H1 (cell line): Measurements from ENCODE around the gene C1orf21. TPM values are rescaled to one million over a fixed set of nuclear protein-coding genes. Genes with fewer than 3 reads are reported as not detected.
A peak's percentile ranks its signal among the peaks of the same experiment; 100 is the strongest.

ENCODE experiments used
- CTCF ChIA-PET: fragments of 300-600 bp; sonication (Branson Sonifier 250); formaldehyde crosslinking; loops from one replicate; lab custom pipeline; 2021; ENCODE audit not compliant: partially characterized antibody; lab: Charles Lee
- POLR2A ChIA-PET: fragments of 300-600 bp; sonication (Branson Sonifier 250); formaldehyde crosslinking; loops from one replicate; lab custom pipeline; 2021; ENCODE audit warnings: inconsistent platforms; ENCODE audit not compliant: partially characterized antibody; lab: Charles Lee
- DNase-seq, 2 experiments: peaks; one replicate each; pipeline versions ENCODE4 v3.0.0 to v3.0.0-alpha.2; 2010 to 2022; ENCODE audit warnings: low spot score in 2 of 2, low read depth in 1 of 2, mixed read lengths in 1 of 2
- FAIRE-seq: peaks from 2 replicates; lab custom pipeline; 2011; peaks lifted over from hg19 to GRCh38; lab: Jason Lieb, UNC
- H2AFZ ChIP-seq: 2 replicates; pipeline ENCODE4 v1.8.1; 2012; ENCODE audit warnings: low read length, inconsistent platforms
- H2AK5ac ChIP-seq: 2 replicates; pipeline ENCODE4 v1.6.1; 2013; ENCODE audit warnings: low read depth, low read length
- H2BK120ac ChIP-seq: replicated peaks from 2 replicates; pipeline ENCODE3; 2013; ENCODE audit warnings: low read depth, low read length, inconsistent platforms
- H2BK12ac ChIP-seq: 2 replicates; pipeline ENCODE4 v1.6.1; 2013; ENCODE audit warnings: low read depth, low read length
- H2BK15ac ChIP-seq: 2 replicates; pipeline ENCODE4 v1.6.1; 2013; ENCODE audit warnings: low read length
- H2BK20ac ChIP-seq: 2 replicates; pipeline ENCODE4 v1.6.1; 2013; ENCODE audit warnings: low read length
- H2BK5ac ChIP-seq: 2 replicates; pipeline ENCODE4 v1.6.1; 2013; ENCODE audit warnings: low read depth, low read length
- H3K14ac ChIP-seq: 2 replicates; pipeline ENCODE4 v1.6.1; 2013; ENCODE audit warnings: inconsistent platforms; ENCODE audit not compliant: insufficient read length
- H3K18ac ChIP-seq: 2 replicates; pipeline ENCODE4 v1.6.1; 2013; ENCODE audit warnings: low read length; ENCODE audit errors: extremely low read depth
- H3K23ac ChIP-seq: 2 replicates; pipeline ENCODE4 v1.6.1; 2013; ENCODE audit warnings: inconsistent platforms; ENCODE audit not compliant: insufficient read length
- H3K23me2 ChIP-seq: 2 replicates; pipeline ENCODE4 v1.6.1; 2013; ENCODE audit warnings: low read depth, low read length
- H3K27ac ChIP-seq: 2 replicates; pipeline ENCODE4 v1.6.1; 2011; ENCODE audit warnings: low read depth, low read length, inconsistent platforms
- H3K27me3 ChIP-seq, 4 experiments: replicated peaks in 1 of 4; 1 replicate in 1 of 4; 2 replicates in 3 of 4; pipeline versions ENCODE4 v1.6.1 to v1.8.1; 2011 to 2013; ENCODE audit warnings: low read length in 3 of 4, mild to moderate bottlenecking in 3 of 4, inconsistent platforms in 2 of 4, mixed read lengths in 2 of 4, moderate library complexity in 1 of 4; ENCODE audit not compliant: control insufficient read depth in 3 of 4, insufficient read depth in 3 of 4; ENCODE audit errors: extremely low read depth in 1 of 4
- H3K36me3 ChIP-seq, 4 experiments: 2 replicates each; pipeline versions ENCODE4 v1.6.1 to v1.8.1; 2011 to 2013; ENCODE audit warnings: mild to moderate bottlenecking in 4 of 4, low read length in 3 of 4, moderate library complexity in 2 of 4, control low read depth in 1 of 4, inconsistent platforms in 1 of 4; ENCODE audit not compliant: insufficient read depth in 4 of 4, control insufficient read depth in 2 of 4
- H3K4ac ChIP-seq: replicated peaks from 2 replicates; pipeline ENCODE3; 2013; ENCODE audit warnings: low read length, low read depth, mixed read lengths, inconsistent platforms; ENCODE audit not compliant: insufficient read length
- H3K4me1 ChIP-seq, 4 experiments: replicated peaks in 1 of 4; 1 replicate in 1 of 4; 2 replicates in 3 of 4; pipeline versions ENCODE4 v1.6.1 to v1.8.1; 2011 to 2013; ENCODE audit warnings: low read length in 3 of 4, inconsistent platforms in 2 of 4, mixed read lengths in 1 of 4; ENCODE audit not compliant: insufficient read depth in 4 of 4, control insufficient read depth in 3 of 4
- H3K4me2 ChIP-seq, 2 experiments: 2 replicates each; pipeline versions ENCODE4 v1.6.1 to v1.8.1; 2011 to 2013; ENCODE audit warnings: low read depth in 2 of 2, low read length in 2 of 2, control low read depth in 1 of 2, inconsistent platforms in 1 of 2, mild to moderate bottlenecking in 1 of 2; ENCODE audit not compliant: insufficient read depth in 1 of 2
- H3K4me3 ChIP-seq, 4 experiments: fragments of 200-600, 300-600 bp in 1 of 4; sonication (generic), shearing (Covaris generic), sonication (Bioruptor Twin) in 1 of 4; 2 replicates each; pipeline versions ENCODE4 v1.5.1 to v1.8.1; 2011 to 2016; ENCODE audit warnings: low read length in 4 of 4, low read depth in 3 of 4, control low read depth in 2 of 4, inconsistent platforms in 2 of 4, mild to moderate bottlenecking in 2 of 4, mixed read lengths in 1 of 4, moderate library complexity in 1 of 4; ENCODE audit not compliant: insufficient read depth in 2 of 4; ENCODE audit errors: extremely low read depth in 1 of 4
- H3K56ac ChIP-seq: replicated peaks from 2 replicates; pipeline ENCODE3; 2013; ENCODE audit warnings: low read depth, mild to moderate bottlenecking, mixed read lengths, low read length, inconsistent platforms; ENCODE audit not compliant: insufficient read length
- H3K79me1 ChIP-seq: 2 replicates; pipeline ENCODE4 v1.6.1; 2013; ENCODE audit warnings: low read depth, low read length, control low read depth
- H3K79me2 ChIP-seq, 2 experiments: 2 replicates each; pipeline versions ENCODE4 v1.6.1 to v1.8.1; 2012 to 2013; ENCODE audit warnings: low read length in 2 of 2, mild to moderate bottlenecking in 2 of 2, inconsistent platforms in 1 of 2; ENCODE audit not compliant: insufficient read depth in 2 of 2, control insufficient read depth in 1 of 2
- H3K9ac ChIP-seq, 4 experiments: replicated peaks in 1 of 4; 1 replicate in 1 of 4; 2 replicates in 3 of 4; pipeline versions ENCODE4 v1.6.1 to v1.8.1; 2011 to 2013; ENCODE audit warnings: low read depth in 3 of 4, low read length in 3 of 4, control low read depth in 2 of 4, mild to moderate bottlenecking in 2 of 4, moderate library complexity in 2 of 4, inconsistent platforms in 1 of 4; ENCODE audit errors: extremely low read depth in 1 of 4
- H3K9me3 ChIP-seq, 2 experiments: 2 replicates each; pipeline versions ENCODE4 v1.6.1 to v1.8.1; 2012 to 2013; ENCODE audit warnings: mild to moderate bottlenecking in 2 of 2, moderate library complexity in 2 of 2, control low read depth in 1 of 2, inconsistent platforms in 1 of 2, low read depth in 1 of 2, low read length in 1 of 2, mixed read lengths in 1 of 2; ENCODE audit not compliant: insufficient read depth in 2 of 2
- H4K20me1 ChIP-seq, 2 experiments: replicated peaks in 1 of 2; 2 replicates each; pipeline versions ENCODE3 to v1.8.1; 2011 to 2013; ENCODE audit warnings: inconsistent platforms in 2 of 2, low read length in 2 of 2, mild to moderate bottlenecking in 1 of 2; ENCODE audit not compliant: insufficient read depth in 2 of 2, control insufficient read depth in 1 of 2
- H4K5ac ChIP-seq: 2 replicates; pipeline ENCODE4 v1.6.1; 2013; ENCODE audit warnings: low read length, low read depth, mixed read lengths, inconsistent platforms; ENCODE audit not compliant: insufficient read length
- H4K8ac ChIP-seq: 2 replicates; pipeline ENCODE4 v1.8.0; 2013; ENCODE audit warnings: mild to moderate bottlenecking, moderate library complexity, low read length, inconsistent platforms; ENCODE audit not compliant: insufficient read depth; ENCODE audit errors: extremely low read depth
- H4K91ac ChIP-seq: replicated peaks from 2 replicates; pipeline ENCODE3; 2013; ENCODE audit warnings: low read length, mixed read lengths, inconsistent platforms; ENCODE audit not compliant: insufficient read length
- CBX5 ChIP-seq: fragments of 300-800, 300-1000 bp; sonication (generic); IDR thresholded peaks from 2 replicates; pipeline ENCODE4 v1.7.1; 2016; ENCODE audit warnings: antibody characterized with exemption, low read length, low read depth
- NRF1 ChIP-seq: IDR thresholded peaks from 2 replicates; pipeline ENCODE4 v1.6.1; 2011; ENCODE audit warnings: mild to moderate bottlenecking, low read depth, low read length, improper control_type of control experiment
- RBBP5 ChIP-seq: IDR thresholded peaks from 2 replicates; pipeline ENCODE4 v1.7.1; 2012; ENCODE audit warnings: low read depth, mild to moderate bottlenecking, inconsistent platforms, low read length, moderate library complexity, borderline replicate concordance
- SAP30 ChIP-seq: fragments of 300-600 bp; sonication (generic); IDR thresholded peaks from 2 replicates; pipeline ENCODE4 v1.7.1; 2012; ENCODE audit warnings: low read length, moderate library complexity, mild to moderate bottlenecking, inconsistent platforms; ENCODE audit not compliant: insufficient read depth, insufficient replicate concordance
- WGBS, 2 experiments: shearing (Covaris generic) in 1 of 2; methylation state at CpG; one replicate each; pipeline versions ENCODE4 v1.1.6 to v1.1.7; 2013 to 2015; ENCODE audit warnings: low lambda C conversion rate in 2 of 2, mixed read lengths in 2 of 2, inconsistent platforms in 1 of 2, low coverage in 1 of 2, missing lambda C conversion rate in 1 of 2; ENCODE audit not compliant: insufficient replicate concordance in 2 of 2, insufficient coverage in 1 of 2, insufficient read length in 1 of 2; ENCODE audit errors: extremely low coverage in 1 of 2, missing lambda C conversion rate in 1 of 2; 5-methylcytosine and 5-hydroxymethylcytosine counted together
- polyA plus RNA-seq, 7 experiments: library from polyadenylated mRNA; depleted of rRNA in 3 of 7; stranded (reverse) in 5 of 7; unstranded in 2 of 7; fragments of >200 nt in 5 of 7; fragments of 200-250 nt in 2 of 7; gene quantifications; 1 replicate in 5 of 7; 2 replicates in 1 of 7; 4 replicates in 1 of 7; pipeline versions ENCODE4 v1.2.1 to v1.2.3, GENCODE V29; 2011 to 2013; ENCODE audit warnings: missing spikeins in 2 of 7, mixed read lengths in 2 of 7
- total RNA-seq: library from RNA; stranded (reverse); fragmentation: NEBNext Ultra II Directional; extraction: Animal tissue kit (Norgen Biotek cat#: 25700); gene quantifications from 2 replicates; pipeline ENCODE4 v1.2.1, GENCODE V29; 2021

The C1orf21 gene
- total and polyA plus RNA-seq, 2 of the 8 experiments (the other 6 are each of a cell fraction or from before 2014, with no cell fraction given) = 16.6 to 51.0 TPM

GRCh38 chr1:184387476-184388318, 868 bp downstream of the C1orf21 start:
- Histone ChIP-seq H3K36me3 (no peaks in the 10 kb centered on the region), H3K23me2 (peaks cover 9% of the 10 kb centered on the region), H3K4me1 (peaks cover 1 to 26% (median 18%) of the 10 kb centered on the region in 4 experiments; a peak in 6 of 7 replicates), H2BK20ac (0 out of 2 replicates have a peak overlapping the region, but pooled peaks have one; percentile 76), H3K4me2 (peak overlapping the region; percentile 83 to 97), H2BK12ac (no peak overlapping the region), H3K27ac (no peak overlapping the region), H3K14ac (no peak overlapping the region), H4K20me1 (peaks cover 2 to 3% of the 10 kb centered on the region in 2 experiments), H2BK5ac (no peak overlapping the region), H3K79me1 (peaks cover 4% of the 10 kb centered on the region; the same call in 1 of the 2 replicates), H2AFZ (no peak overlapping the region), H3K18ac (peak overlapping the region; percentile 33; the same call in 1 of the 2 replicates), H3K9me3 (no peaks in the 10 kb centered on the region), H3K56ac (no peak overlapping the region), H2BK120ac (no peak overlapping the region), H4K8ac (no peak overlapping the region), H3K23ac (no peak overlapping the region)
- POLR2A ChIA-PET = interaction anchor here (1.0 to 1.7 kb wide), 6 partner anchors 10 to 109 kb away, joined by 4 to 6 read pairs (median 4); no protein-coding TSS in a partner anchor
- peak in 1 of 2 experiments; percentile 67 for DNase-seq
- FAIRE-seq = no peak
- CTCF ChIA-PET = interaction anchor here (0.8 to 2.6 kb wide), 4 partner anchors 9 to 276 kb away, joined by 3 to 17 read pairs (median 5); no protein-coding TSS in a partner anchor
- TF ChIP-seq RBBP5 (peak; percentile 92), NRF1 (no peak), SAP30 (peak; percentile 58), CBX5 (no peak)
- TF ChIP-seq, all 59 proteins: peak for 2
- H4K91ac ChIP-seq = no peak overlapping the region
- no peak overlapping the region for H2AK5ac ChIP-seq
- H3K79me2 ChIP-seq = peaks cover 34 to 52% of the 10 kb centered on the region in 2 experiments; a peak in 3 of 4 replicates
- H3K27me3 ChIP-seq = no peaks in the 10 kb centered on the region; a peak in 1 of 7 replicates
- 2% methylated on average over 19 of the region's 43 CpGs; no CpG with 5 or more reads in 1 of the 2 experiments for WGBS, 2 experiments
- H3K9ac ChIP-seq = peak overlapping the region; percentile 35 to 83 (median 57)
- no peak overlapping the region for H2BK15ac ChIP-seq
- H4K5ac ChIP-seq = peak overlapping the region; percentile 35
- no peak overlapping the region for H3K4ac ChIP-seq
- H3K4me3 ChIP-seq = peak overlapping the region; percentile 83 to 98 (median 87)
